Frontal cortex (tissue), 4 donors: Measurements from ENCODE around the gene NF1. TPM values are rescaled to one million over a fixed set of nuclear protein-coding genes. Genes with fewer than 3 reads are reported as not detected.
A peak's percentile ranks its signal among the peaks of the same experiment; 100 is the strongest.

Source experiments
- DNase-seq, 2 donors: peaks; one replicate each; pipeline ENCODE4 v3.0.0; 2012; ENCODE audit warnings: low spot score in 2 of 2
- FAIRE-seq: peaks from 2 replicates; lab custom pipeline; 2012; peaks lifted over from hg19 to GRCh38; lab: Jason Lieb, UNC
- total RNA-seq: library from RNA; depleted of rRNA; stranded (reverse); fragments of >200 nt; gene quantifications from one replicate; pipeline ENCODE4 v1.2.3, GENCODE V29; 2014
- donor health status: control.
- donor health status: control.
- donor health status: control.

The NF1 gene
- total RNA-seq, 1 donor from 2014 or later = 96.6 TPM

DNA sequence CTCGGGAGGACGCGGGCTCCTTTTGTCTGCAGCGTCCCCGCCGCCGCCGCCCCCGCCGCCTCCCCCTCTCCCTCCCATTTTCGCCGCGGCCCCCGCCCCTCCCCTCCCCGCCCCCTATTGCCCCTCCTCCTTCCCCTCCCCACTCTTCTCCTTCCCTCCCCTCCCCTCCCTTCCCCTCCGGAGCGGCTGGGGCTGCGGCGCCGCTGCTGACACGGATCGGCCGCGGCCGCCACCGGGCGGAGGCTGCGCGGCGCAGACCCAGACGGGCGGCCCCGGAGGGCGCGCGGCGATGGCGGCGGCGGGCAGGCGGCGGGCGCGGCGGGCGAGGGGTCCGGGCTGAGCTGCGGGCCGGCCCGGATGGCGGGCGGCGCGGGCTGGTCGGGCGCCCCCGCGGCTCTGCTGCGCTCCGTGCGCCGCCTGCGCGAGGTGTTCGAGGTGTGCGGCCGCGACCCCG, 296.7 kb downstream of the NF1 start, which contains the start of gene RAB11FIP4:
Gene RAB11FIP4, plus strand, starts transcription at position 180 of the 454 bp plus-strand sequence. Its CDS starts 178 bp downstream, at position 358.
- FAIRE-seq (no peak), DNase-seq (peak; percentile 73 to 85)

DNA sequence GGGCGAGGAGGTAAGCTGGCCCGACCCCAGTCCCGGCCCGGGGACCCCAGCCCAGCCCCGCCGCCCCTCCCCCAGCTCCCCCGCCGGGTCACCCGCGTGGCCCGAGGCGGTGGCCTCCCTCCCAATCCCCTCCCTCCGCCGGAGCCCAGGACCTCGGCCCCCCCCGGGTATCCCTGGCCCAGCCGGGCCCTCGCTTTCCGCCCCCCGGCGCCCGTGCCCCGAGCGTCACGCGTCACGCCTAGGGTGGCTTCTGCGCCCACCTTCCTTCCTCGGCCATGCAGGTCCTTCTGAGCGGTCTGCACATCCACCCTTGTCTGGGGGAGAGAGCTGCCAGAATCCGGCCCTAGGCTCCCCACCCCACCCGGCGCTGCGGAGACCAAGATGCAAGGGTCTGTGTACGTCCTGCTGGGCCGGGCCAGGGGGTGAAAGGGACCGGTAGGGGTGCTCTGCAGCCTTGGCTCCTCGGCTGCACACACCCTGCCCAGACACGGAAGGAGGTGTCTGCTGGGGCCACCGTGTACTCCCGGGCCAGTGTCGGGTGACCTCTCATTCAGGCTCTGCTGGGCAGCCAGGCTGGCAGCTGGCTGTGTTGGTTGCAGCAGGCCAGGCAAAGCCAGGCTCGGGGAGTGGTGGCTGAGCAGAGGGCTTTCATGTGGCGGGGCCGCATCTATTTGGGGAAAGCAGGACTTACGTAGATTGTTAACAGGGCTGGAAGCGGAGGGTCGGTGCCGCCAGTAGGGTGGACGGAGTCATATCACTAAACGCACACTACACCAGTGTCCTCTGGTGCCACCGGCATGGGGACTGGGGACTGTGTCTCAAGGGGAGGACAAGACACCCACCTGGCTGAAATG, 297.5 kb downstream of the NF1 start:
- FAIRE-seq (no peak), DNase-seq (peak in 1 of 2 donors; percentile 58)

DNA sequence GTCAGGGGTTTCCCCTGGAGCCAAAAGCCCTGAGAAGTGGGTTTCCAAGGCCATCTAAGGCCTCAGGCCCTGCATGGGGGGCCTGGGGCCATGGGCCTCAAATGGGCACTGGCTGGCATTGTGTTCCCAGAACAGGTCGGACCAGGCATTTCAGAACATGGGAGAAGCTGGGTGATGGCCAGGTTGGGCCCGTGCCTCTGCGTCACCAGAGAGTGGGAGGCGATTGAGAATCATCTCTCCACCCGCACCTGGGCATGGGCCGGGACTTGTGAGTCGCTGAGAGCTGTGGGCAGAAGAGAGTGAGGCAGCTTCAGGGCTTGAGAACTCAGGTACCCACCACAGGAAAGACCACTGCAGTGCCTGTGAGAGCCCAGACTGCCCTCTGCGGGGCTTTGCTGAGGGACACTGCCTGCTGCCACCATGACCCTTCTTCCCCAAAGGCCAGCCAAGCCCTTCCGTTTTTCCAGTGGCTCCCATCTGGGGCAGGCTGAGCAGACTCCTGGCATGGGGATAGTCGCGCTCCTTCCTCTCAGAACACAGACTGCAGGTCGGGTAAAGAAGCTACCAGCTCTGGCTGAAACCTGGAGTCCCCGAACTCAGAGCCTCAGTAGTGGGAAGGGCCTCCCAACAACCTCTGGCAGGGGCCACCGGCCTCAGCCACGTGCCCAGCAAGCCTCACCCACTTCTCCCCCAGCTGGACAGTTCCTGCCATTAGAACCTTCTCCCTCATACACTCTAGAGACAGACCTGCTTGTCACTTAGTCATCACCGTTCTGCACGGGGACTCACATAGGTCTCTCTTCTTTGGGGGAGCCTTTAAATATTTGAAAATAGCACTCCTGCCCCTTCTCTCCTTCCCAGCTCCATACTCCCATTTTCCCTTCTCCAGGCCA, 298.3 kb downstream of the NF1 start:
- no peak for FAIRE-seq
- DNase-seq = no peak

DNA sequence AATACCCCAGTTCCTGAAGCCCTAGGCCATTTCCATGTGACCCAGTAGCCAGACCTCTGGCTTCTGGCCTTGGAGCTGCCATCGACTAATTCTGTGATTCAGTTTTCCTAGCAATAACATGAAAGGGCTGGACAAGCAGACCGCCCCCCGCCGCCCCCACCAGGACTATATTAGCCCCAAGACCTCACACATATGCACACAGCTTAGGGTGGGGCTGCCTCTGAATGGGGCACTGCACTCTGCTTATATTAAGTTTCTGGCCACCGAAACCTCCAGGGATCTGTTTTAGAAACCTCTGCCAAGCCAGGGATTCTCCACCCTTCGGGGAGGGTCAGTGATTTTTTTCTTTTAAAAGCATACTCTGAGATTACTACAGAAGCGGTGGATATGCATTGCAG, 299.0 kb downstream of the NF1 start:
- FAIRE-seq (no peak), DNase-seq (no peak)

DNA sequence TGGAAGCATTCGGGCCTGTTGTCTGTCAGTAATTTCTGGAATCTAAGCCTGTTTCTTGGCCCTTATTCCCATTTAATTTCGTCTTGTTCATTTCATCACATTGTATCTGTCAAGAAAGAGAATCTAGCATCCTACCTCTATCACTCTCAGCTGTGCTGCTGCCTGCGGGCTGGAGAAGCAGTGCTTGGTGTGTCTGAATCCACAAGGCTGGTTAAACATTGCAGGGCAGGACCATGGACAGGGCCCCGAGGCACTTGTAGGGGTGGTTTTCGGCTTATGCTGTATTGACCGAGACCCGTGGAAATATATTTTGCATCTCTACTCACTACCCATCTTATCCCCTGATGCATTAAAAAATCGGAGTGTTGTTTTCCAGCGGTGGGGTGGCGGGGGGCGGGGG, 299.8 kb downstream of the NF1 start:
- peak in 1 of 2 donors; percentile 58 for DNase-seq
- FAIRE-seq = no peak

DNA sequence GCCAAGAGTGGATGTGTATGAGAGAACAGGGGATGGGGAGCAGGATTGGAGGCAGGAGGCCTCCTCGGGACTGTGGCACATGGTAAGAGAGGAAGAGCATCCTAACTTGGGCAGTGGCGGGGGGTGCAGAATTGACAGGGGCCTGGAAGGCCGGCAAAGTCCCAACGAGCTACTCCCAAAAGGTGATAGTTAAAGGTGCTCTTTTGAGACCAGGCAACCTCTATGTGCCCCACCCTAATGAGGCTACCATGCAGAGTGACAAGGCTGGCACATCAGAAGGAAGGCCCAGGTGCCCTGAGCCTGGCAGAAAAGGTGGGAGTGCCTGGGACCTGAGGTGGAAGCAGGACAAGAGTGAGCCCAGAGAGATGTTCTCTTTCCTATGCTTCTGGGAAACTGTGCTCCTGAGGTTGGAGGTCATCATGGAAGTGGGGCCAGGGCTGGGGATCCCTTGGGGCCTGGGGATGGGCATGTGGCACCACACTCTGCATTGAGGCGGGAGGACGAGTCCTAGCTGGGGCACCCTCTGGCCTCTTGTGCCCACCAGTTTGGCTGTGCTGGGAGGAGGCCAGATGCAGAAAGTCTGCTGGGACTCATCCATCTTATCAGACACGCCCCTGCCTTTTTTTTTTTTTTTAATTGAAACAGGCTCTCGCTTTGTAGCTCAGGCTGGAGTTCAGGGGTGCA, 302.6 kb downstream of the NF1 start:
- no peak for DNase-seq
- FAIRE-seq = no peak

DNA sequence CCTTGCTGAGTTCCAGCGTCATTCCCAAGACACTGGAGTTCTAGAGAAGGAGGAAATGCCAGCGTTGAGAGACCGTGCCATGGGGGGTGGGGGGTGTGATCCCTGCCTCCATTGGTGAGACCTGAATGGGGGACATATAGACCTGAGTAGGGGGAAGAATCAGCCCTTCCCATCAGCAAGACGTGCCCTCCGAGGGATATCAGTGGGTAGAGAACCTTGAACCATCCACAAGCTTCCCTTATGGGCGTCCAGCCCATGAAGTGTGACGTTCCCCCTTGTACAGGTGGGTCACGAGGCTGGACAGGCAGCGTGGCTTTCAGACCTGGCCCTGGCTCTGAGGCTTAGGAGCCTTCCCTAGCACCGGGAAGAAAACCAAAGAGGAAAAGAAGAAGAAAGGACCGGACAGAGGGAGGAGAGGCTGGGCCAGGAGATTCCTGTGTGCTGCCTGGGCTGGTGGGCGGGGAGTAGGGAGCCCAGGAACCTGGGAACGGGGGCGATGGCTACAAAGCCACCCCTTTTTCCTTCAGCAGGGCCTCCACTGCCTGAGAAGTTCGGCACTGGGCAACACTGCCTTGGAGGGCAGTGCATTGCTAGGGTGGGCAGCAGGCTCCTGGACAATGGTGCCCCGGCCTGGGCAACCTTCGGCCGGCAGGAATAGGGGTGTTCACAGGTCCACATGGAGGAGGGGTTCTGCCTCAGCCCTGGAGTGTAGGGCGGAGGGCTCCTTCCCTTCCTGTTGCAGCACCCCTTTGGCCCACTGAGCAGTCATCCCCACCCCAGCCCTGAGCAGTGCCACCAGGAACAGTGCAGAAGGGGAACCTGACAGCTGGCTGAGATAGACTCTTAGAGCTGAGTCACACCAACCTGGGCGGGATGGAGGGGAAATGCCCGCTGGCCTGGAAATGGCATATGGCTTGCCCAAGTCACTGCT, 303.9 kb downstream of the NF1 start:
- no peak for FAIRE-seq
- no peak for DNase-seq

DNA sequence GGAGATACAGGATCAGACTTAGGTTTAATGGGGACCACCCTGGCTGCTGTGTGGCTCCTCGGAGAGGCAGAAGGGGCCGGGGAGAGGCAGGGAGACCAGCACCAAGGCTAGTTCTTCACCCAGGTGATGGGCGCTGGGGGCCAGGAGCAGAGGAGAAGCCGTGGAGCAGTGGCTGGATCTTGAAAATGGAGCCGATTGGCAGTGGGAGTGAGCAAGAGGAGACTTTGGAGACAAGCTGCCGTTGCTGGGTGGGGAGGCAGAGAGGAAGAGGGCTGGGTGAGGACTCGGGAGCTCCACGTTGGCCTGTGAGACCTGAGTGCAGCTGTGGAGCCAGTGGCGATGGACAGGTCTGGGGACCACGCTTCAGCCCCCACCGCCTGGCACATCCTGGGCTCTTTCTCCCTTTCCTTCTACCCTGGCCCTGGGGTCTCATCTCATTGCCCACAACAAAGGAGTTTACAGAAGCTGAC, 305.7 kb downstream of the NF1 start:
- FAIRE-seq = no peak
- DNase-seq = no peak

DNA sequence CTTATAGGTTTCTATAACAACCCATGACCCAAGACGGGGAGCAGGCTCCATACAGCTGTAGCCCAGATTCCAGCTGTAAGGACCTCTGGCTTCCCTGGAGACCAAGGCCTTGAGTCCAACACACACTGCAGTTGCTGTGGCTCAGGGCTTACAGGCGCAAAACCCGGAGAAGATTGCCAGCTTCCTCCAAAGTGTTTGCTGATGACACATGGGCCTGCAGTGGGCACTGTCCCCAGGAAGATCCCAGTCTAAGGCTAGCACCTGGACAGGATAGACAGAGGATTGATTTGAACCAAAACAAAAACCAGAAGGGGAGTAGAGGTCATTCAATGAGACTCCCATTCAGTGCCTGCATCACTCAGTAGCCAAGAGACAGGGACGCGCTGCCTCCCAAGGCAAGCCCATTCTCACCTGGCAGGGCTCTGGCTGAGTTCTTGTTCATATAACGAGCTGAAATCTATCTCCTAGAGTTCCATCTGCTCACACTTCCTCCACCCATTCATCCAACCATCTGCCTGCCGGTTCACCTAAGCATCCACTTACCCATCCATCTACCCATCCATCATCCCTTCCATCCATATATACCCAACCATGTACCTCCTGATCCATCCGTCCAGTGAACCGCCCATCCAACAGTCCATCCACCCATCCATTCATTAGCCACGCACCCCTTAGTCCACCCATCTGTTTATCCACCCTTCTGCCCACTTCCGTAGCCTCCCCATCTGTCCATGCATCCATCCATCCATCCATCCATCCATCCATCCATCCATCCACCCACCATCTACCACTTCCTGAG, 306.9 kb downstream of the NF1 start:
- FAIRE-seq = no peak
- no peak for DNase-seq

DNA sequence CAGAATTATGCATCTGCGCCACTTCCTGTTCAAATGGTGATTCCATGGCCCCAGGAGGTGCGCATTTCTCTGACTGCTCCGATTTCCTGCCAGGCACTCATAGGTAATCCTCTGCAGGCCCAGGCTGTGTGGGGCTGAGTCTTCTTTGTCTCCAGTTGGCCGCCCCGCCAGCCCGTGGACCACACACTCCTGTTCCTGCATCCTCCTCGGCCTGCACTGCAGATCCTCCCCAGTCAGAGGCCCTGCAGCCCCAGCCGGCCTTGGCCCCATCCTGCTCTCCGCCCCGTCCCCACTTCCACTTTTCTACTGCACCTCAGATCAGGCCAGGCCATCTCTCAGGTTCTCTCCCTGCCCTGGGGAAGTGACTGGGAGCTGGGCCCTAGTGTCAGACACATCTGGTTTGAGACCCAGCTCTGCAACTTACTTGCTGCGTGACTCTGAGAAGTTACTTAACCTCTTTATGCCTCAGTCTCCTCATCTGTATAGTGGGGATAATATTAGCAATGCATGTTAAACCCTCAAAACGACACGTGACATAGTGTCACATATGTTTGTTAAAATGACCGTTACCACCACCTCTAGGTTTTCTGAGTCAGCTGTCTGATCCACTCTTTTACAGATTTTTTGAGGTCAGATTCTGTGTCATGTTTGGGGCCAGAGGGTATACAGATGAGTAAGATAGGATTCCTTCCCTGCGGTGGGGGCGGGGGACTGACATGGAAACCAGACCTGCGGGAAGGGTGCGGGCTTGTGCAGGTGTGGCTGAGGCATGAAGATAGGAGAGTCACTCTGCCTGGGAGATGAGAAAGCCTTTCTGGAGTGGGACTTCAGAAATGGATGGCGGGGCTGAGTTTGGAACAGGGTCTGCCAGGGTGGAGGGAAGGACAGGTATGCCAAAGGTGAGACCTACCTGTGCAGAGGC, 309.5 kb downstream of the NF1 start:
- DNase-seq (no peak), FAIRE-seq (no peak)

DNA sequence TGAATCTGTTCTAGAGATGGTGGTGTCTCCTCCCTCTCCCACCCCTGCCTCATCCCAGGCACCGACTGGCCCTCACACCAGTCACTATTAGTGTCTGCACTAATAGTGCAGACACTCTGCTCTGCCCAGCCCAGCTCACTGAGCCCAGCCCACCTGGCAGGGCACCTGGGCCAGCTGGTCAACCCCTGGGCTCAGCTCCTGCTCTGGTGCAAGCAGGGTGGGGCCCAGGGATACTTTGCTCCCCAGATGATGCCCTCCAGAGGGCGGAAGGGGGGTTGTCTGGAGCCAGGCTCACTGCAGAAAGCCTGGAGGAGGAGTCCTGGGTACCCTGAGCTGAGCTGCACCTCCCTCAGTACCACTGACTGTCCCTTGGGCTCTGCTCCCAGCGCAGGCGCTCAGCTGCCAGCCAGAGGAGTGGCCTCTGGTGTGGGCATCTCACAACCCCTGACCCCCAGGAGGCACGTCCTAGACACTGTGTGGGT, 311.2 kb downstream of the NF1 start:
- DNase-seq (no peak), FAIRE-seq (no peak)

DNA sequence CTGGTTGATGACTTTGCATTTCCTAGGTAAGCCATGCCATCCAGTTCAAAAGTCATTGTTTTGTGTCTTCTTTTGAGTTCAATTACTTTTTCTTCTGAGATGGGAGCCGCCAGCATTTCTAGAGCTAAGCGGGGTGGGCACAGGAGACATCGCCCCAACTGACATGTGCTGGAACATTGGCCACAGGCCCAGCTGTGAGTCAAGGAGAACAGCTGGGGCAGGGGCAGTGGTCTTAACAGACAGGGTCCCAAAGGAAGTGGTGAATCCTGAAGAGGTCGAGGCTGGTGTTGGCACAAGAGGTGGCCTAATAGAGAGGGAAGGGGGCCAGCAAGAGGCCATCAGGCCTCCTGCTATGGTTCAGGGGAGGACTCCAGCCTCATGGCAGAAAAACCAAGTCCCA, 313.8 kb downstream of the NF1 start:
- FAIRE-seq (no peak), DNase-seq (no peak)

DNA sequence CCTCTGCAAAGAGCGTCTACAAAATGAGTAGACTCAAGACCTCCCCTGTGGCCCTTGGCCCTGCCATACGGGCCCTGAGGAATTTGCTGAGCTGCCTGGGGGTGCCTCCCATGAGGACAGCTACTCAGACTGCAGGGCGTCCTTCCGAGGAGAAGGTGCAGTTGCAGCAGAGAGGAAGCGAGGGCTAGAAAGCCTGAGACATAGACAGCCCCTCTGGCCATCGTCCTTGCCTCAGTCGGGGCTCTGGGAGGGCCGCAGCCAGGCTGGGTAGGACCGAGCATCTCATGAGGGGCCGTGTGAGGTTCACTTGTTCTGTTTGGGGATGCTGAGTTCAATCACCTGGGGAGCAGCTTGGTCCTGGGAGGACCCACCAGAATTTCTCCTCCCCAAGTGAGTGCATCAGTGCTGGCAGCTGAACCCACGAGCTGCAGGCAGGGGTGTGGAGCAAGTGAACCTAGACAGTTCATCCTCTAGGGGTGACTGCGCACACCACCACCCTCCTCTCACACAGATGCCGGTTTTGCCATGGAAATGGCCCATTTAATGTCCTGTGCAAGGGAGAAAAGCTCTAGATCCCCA, 317.0 kb downstream of the NF1 start:
- DNase-seq (no peak), FAIRE-seq (no peak)

DNA sequence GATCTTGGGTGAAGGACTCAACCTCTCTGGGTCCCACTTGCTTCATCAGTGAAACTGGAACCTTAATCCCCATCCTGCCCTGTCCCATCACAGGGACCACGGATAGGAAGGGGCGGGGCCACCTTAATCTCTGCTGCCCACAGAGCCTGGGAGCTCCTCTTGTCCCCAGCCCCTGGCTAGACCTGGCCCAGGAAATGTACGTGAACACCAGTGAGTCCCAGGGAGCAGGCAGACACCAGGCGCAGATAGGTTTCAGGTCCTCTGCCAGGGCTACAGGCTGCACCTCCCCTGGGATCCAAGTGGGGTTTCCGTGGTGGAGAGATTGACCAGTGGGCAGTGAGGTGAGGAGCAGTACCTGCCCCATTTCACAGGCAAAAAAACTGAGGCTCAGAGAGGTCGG, 317.7 kb downstream of the NF1 start:
- FAIRE-seq = no peak
- DNase-seq = no peak

DNA sequence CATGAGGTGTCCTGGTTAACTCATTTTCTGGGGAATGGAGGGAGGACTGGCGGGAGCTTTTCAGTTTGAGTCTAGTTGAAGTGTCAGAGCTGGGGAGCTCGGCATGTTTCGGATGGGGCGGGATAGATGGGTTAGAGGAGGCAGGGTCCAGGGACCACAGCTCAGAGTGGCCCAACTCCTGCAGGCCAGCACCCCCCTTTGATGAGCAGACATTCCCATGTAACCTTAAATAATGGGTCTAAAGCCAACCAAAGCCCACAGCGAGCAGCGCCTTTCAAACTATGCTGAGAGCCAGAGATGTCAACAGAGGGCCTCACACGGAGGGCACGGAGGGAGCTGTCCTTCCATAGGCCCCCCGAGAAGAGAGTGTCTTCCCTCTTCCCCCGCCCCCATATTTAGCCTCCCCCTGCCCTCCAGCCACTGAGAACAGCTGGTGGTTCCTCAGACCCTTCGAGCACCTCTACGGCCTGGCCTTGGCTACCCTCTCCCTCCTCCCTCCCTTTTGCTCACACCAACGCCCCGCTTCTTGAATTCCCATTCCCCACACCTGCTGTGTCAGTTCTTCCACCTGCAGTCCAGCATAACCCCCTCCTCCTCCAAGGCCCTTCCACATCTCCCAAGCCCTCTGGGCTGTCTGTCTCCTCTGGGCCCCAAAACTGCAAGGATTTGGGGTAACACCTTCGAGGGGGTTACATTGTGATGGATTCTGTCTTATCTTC, 318.5 kb downstream of the NF1 start:
- DNase-seq (no peak), FAIRE-seq (no peak)
